GM18526 (cell line): ENCODE results near the gene ANKS6.

ENCODE experiments used
- POLR2A ChIP-seq: IDR thresholded peaks from 3 replicates; pipeline ENCODE4 v1.6.1; 2011; ENCODE audit not compliant: insufficient read length; ENCODE audit errors: extremely low read depth

ANKS6 gene

GRCh38 chr9:98796364-98797101 lies at the start of gene ANKS6:
ANKS6 (minus strand) TSS chr9:98796555; CDS start chr9:98796491, 64 bp downstream.
- TF ChIP-seq POLR2A: no peak

GRCh38 chr9:98846081-98846480 lies 49.7 kb upstream of the ANKS6 start:
- TF ChIP-seq POLR2A: no peak

- TF ChIP-seq POLR2A: no peak
Observed at GRCh38 chr9:98842510-98842909, 46.2 kb upstream of the ANKS6 start.

- no peak for TF ChIP-seq POLR2A
Observed at GRCh38 chr9:98839724-98840123, 43.4 kb upstream of the ANKS6 start.

- TF ChIP-seq POLR2A: no peak
Observed at GRCh38 chr9:98838868-98839565, 42.7 kb upstream of the ANKS6 start.

- TF ChIP-seq POLR2A: no peak
Observed at GRCh38 chr9:98838155-98838867, 42.0 kb upstream of the ANKS6 start.

- no peak for TF ChIP-seq POLR2A
Observed at GRCh38 chr9:98837516-98837915, 41.2 kb upstream of the ANKS6 start.

GRCh38 chr9:98836206-98836605 lies 39.9 kb upstream of the ANKS6 start:
- TF ChIP-seq POLR2A: no peak

- no peak for TF ChIP-seq POLR2A
Observed at GRCh38 chr9:98834386-98834785, 38.0 kb upstream of the ANKS6 start.

GRCh38 chr9:98833090-98833956 lies 37.0 kb upstream of the ANKS6 start:
- no peak for TF ChIP-seq POLR2A

- TF ChIP-seq POLR2A: no peak
Observed at GRCh38 chr9:98832768-98833089, 36.4 kb upstream of the ANKS6 start.

- no peak for TF ChIP-seq POLR2A
Observed at GRCh38 chr9:98831696-98832095, 35.3 kb upstream of the ANKS6 start.

- TF ChIP-seq POLR2A: no peak
Observed at GRCh38 chr9:98830554-98830953, 34.2 kb upstream of the ANKS6 start.

- no peak for TF ChIP-seq POLR2A
Observed at GRCh38 chr9:98829766-98830165, 33.4 kb upstream of the ANKS6 start.

- TF ChIP-seq POLR2A: no peak
Observed at GRCh38 chr9:98826716-98827115, 30.4 kb upstream of the ANKS6 start.

GRCh38 chr9:98825414-98825813 lies 29.1 kb upstream of the ANKS6 start:
- TF ChIP-seq POLR2A: no peak
